Ishikawa (cell line): ENCODE data around the gene TARM1.

Experiments
- CREB1 ChIP-seq: IDR thresholded peaks from 2 replicates; pipeline ENCODE4 v1.6.1; 2012; ENCODE audit warnings: low read depth
- EP300 ChIP-seq: IDR thresholded peaks from 2 replicates; pipeline ENCODE4 v1.6.1; 2012; ENCODE audit warnings: borderline replicate concordance
- FOXM1 ChIP-seq: IDR thresholded peaks from 2 replicates; pipeline ENCODE4 v1.6.1; 2012; ENCODE audit warnings: low read depth, borderline replicate concordance
- NFIC ChIP-seq: IDR thresholded peaks from 2 replicates; pipeline ENCODE4 v1.6.1; 2012
- RAD21 ChIP-seq: IDR thresholded peaks from 2 replicates; pipeline ENCODE4 v1.6.1; 2012; ENCODE audit warnings: low read depth
- TAF1 ChIP-seq: IDR thresholded peaks from 2 replicates; pipeline ENCODE4 v1.6.1; 2012; ENCODE audit warnings: low read depth, mild to moderate bottlenecking
- YY1 ChIP-seq: IDR thresholded peaks from 2 replicates; pipeline ENCODE4 v1.6.1; 2012; ENCODE audit warnings: low read depth
- ZBTB7A ChIP-seq: IDR thresholded peaks from 2 replicates; pipeline ENCODE4 v1.6.1; 2012; ENCODE audit warnings: low read depth

- TF ChIP-seq ZBTB7A = no peak
- no peak for TF ChIP-seq YY1
- TF ChIP-seq EP300 = no peak
- TF ChIP-seq NFIC = no peak
- TF ChIP-seq RAD21 = no peak
- no peak for TF ChIP-seq CREB1
- TF ChIP-seq TAF1 = no peak
- TF ChIP-seq FOXM1 = no peak
Observed at GRCh38 chr19:54021932-54022331, 59.2 kb downstream of the TARM1 start.
